Liver (tissue), 3 donors: ENCODE data around the gene TNNT1.

Experiments
- ATF3 ChIP-seq: IDR thresholded peaks from 2 replicates; pipeline ENCODE4 v1.6.1; 2016; ENCODE audit warnings: antibody characterized with exemption
- EGR1 ChIP-seq, 2 donors: IDR thresholded peaks; 2 replicates each; pipeline ENCODE4 v1.6.1; 2016 to 2018; ENCODE audit warnings: antibody characterized with exemption in 2 of 2, low read depth in 2 of 2
- FOXA1 ChIP-seq: IDR thresholded peaks from 2 replicates; pipeline ENCODE4 v1.6.1; 2016; ENCODE audit warnings: antibody characterized with exemption
- GABPA ChIP-seq, 2 donors: IDR thresholded peaks in 1 of 2; conservative IDR thresholded peaks in 1 of 2; 2 replicates each; pipeline ENCODE4 v1.6.1; 2016; ENCODE audit warnings: antibody characterized with exemption in 2 of 2, mild to moderate bottlenecking in 1 of 2, moderate library complexity in 1 of 2
- HNF4A ChIP-seq, 2 donors: conservative IDR thresholded peaks; 2 replicates each; pipeline ENCODE4 v1.6.1; 2016; ENCODE audit warnings: antibody characterized with exemption in 2 of 2, mild to moderate bottlenecking in 2 of 2
- MAX ChIP-seq: IDR thresholded peaks from 2 replicates; pipeline ENCODE4 v1.6.1; 2016; ENCODE audit warnings: antibody characterized with exemption
- RAD21 ChIP-seq, 2 donors: IDR thresholded peaks; 2 replicates each; pipeline ENCODE4 v1.6.1; 2016; ENCODE audit warnings: antibody characterized with exemption in 2 of 2, mild to moderate bottlenecking in 2 of 2
- SP1 ChIP-seq: IDR thresholded peaks from 2 replicates; pipeline ENCODE4 v1.6.1; 2018; ENCODE audit warnings: antibody characterized with exemption, mild to moderate bottlenecking
- TAF1 ChIP-seq: conservative IDR thresholded peaks from 2 replicates; pipeline ENCODE4 v1.6.1; 2016; ENCODE audit warnings: antibody characterized with exemption, mild to moderate bottlenecking
- YY1 ChIP-seq: IDR thresholded peaks from 2 replicates; pipeline ENCODE4 v1.6.1; 2016; ENCODE audit warnings: antibody characterized with exemption, mild to moderate bottlenecking
- TF ChIP-seq, protein P1 (sequence below): fragments of 150-350 bp; IDR thresholded peaks from 2 replicates; pipeline ENCODE4 v1.5.1; 2017; ENCODE audit warnings: improper control_type of control experiment, low read depth, low read length; ENCODE audit not compliant: missing input control
- TF ChIP-seq, protein P2 (sequence below): IDR thresholded peaks from 2 replicates; pipeline ENCODE4 v1.6.1; 2016; ENCODE audit warnings: antibody characterized with exemption, mild to moderate bottlenecking
- donor health status: healthy.
- donor health status: healthy.

- TF ChIP-seq MAX = no peak
- TF ChIP-seq, protein P1, sequence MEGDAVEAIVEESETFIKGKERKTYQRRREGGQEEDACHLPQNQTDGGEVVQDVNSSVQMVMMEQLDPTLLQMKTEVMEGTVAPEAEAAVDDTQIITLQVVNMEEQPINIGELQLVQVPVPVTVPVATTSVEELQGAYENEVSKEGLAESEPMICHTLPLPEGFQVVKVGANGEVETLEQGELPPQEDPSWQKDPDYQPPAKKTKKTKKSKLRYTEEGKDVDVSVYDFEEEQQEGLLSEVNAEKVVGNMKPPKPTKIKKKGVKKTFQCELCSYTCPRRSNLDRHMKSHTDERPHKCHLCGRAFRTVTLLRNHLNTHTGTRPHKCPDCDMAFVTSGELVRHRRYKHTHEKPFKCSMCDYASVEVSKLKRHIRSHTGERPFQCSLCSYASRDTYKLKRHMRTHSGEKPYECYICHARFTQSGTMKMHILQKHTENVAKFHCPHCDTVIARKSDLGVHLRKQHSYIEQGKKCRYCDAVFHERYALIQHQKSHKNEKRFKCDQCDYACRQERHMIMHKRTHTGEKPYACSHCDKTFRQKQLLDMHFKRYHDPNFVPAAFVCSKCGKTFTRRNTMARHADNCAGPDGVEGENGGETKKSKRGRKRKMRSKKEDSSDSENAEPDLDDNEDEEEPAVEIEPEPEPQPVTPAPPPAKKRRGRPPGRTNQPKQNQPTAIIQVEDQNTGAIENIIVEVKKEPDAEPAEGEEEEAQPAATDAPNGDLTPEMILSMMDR = no peak
- TF ChIP-seq GABPA (IDR thresholded peaks at IDR 0.05 in 1 of 2, conservative IDR thresholded peaks at IDR 0.05 in 1 of 2) = no peak
- no peak for TF ChIP-seq HNF4A (conservative IDR thresholded peaks at IDR 0.05)
- TF ChIP-seq YY1 = no peak
- TF ChIP-seq FOXA1 = no peak
- TF ChIP-seq RAD21 (IDR thresholded peaks at IDR 0.05) = no peak
- no peak for TF ChIP-seq EGR1 (IDR thresholded peaks at IDR 0.05; ENCODE audit: low read depth in 2 of 2)
- no peak for TF ChIP-seq TAF1
- TF ChIP-seq SP1 = no peak
- TF ChIP-seq, protein P2, sequence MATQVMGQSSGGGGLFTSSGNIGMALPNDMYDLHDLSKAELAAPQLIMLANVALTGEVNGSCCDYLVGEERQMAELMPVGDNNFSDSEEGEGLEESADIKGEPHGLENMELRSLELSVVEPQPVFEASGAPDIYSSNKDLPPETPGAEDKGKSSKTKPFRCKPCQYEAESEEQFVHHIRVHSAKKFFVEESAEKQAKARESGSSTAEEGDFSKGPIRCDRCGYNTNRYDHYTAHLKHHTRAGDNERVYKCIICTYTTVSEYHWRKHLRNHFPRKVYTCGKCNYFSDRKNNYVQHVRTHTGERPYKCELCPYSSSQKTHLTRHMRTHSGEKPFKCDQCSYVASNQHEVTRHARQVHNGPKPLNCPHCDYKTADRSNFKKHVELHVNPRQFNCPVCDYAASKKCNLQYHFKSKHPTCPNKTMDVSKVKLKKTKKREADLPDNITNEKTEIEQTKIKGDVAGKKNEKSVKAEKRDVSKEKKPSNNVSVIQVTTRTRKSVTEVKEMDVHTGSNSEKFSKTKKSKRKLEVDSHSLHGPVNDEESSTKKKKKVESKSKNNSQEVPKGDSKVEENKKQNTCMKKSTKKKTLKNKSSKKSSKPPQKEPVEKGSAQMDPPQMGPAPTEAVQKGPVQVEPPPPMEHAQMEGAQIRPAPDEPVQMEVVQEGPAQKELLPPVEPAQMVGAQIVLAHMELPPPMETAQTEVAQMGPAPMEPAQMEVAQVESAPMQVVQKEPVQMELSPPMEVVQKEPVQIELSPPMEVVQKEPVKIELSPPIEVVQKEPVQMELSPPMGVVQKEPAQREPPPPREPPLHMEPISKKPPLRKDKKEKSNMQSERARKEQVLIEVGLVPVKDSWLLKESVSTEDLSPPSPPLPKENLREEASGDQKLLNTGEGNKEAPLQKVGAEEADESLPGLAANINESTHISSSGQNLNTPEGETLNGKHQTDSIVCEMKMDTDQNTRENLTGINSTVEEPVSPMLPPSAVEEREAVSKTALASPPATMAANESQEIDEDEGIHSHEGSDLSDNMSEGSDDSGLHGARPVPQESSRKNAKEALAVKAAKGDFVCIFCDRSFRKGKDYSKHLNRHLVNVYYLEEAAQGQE = no peak
- TF ChIP-seq ATF3 = no peak
Measured at GRCh38 chr19:55145232-55145631, 3.8 kb downstream of the TNNT1 start.
